Measurements from ENCODE around the gene DMTF1.

DMTF1 gene

GRCh38 chr7:87137271-87137670 is 15.0 kb upstream of the DMTF1 start:
- Histone ChIP-seq H3K36me3 (no peaks in the 10 kb centered on the region), H3K27ac (no peak overlapping the region), H3K4me1 (ENCODE audit: control insufficient read depth in 1 of 2, insufficient read depth in 1 of 2, low read depth in 1 of 2, low read length in 1 of 2) (no peaks in the 10 kb centered on the region), H3K27me3 (no peaks in the 10 kb centered on the region), H3K4me3 (ENCODE audit: low read depth in 1 of 2, low read length in 1 of 2) (no peak overlapping the region), H3K9me3 (no peaks in the 10 kb centered on the region)
- no peak for TF ChIP-seq CTCF (IDR thresholded peaks at IDR 0.05)

- Histone ChIP-seq H3K36me3 (no peaks in the 10 kb centered on the region), H3K9me3 (no peaks in the 10 kb centered on the region), H3K4me3 (ENCODE audit: low read depth in 1 of 2, low read length in 1 of 2) (no peak overlapping the region), H3K27me3 (no peaks in the 10 kb centered on the region), H3K27ac (no peak overlapping the region), H3K4me1 (ENCODE audit: control insufficient read depth in 1 of 2, insufficient read depth in 1 of 2, low read depth in 1 of 2, low read length in 1 of 2) (no peaks in the 10 kb centered on the region)
- no peak for TF ChIP-seq CTCF (IDR thresholded peaks at IDR 0.05)
These were observed 12.7 kb upstream of the DMTF1 start for GRCh38 chr7:87139514-87139913.

GRCh38 chr7:87140271-87140748 is 11.9 kb upstream of the DMTF1 start:
- no peak overlapping the region for H3K4me3 ChIP-seq (ENCODE audit: low read depth in 1 of 2, low read length in 1 of 2)
- H3K36me3 ChIP-seq = no peaks in the 10 kb centered on the region
- no peak overlapping the region for H3K27ac ChIP-seq
- H3K4me1 ChIP-seq (ENCODE audit: control insufficient read depth in 1 of 2, insufficient read depth in 1 of 2, low read depth in 1 of 2, low read length in 1 of 2) = no peaks in the 10 kb centered on the region
- no peak for TF ChIP-seq CTCF (IDR thresholded peaks at IDR 0.05)
- no peaks in the 10 kb centered on the region for H3K27me3 ChIP-seq
- H3K9me3 ChIP-seq = no peaks in the 10 kb centered on the region

- Histone ChIP-seq H3K4me1 (ENCODE audit: control insufficient read depth in 1 of 2, insufficient read depth in 1 of 2, low read depth in 1 of 2, low read length in 1 of 2) (no peaks in the 10 kb centered on the region), H3K4me3 (ENCODE audit: low read depth in 1 of 2, low read length in 1 of 2) (no peak overlapping the region), H3K9me3 (no peaks in the 10 kb centered on the region), H3K36me3 (no peaks in the 10 kb centered on the region), H3K27ac (no peak overlapping the region), H3K27me3 (no peaks in the 10 kb centered on the region)
- TF ChIP-seq CTCF (IDR thresholded peaks at IDR 0.05) = no peak
These were observed 8.0 kb upstream of the DMTF1 start for GRCh38 chr7:87144173-87144657.

GRCh38 chr7:87146740-87147386 is 5.4 kb upstream of the DMTF1 start:
- no peak overlapping the region for H3K27ac ChIP-seq
- TF ChIP-seq CTCF (IDR thresholded peaks at IDR 0.05) = no peak
- H3K27me3 ChIP-seq = no peaks in the 10 kb centered on the region
- peaks cover 5 to 6% of the 10 kb centered on the region in 2 experiments for H3K4me1 ChIP-seq (ENCODE audit: control insufficient read depth in 1 of 2, insufficient read depth in 1 of 2, low read depth in 1 of 2, low read length in 1 of 2)
- no peaks in the 10 kb centered on the region for H3K9me3 ChIP-seq
- H3K36me3 ChIP-seq = no peaks in the 10 kb centered on the region
- H3K4me3 ChIP-seq (ENCODE audit: low read depth in 1 of 2, low read length in 1 of 2) = no peak overlapping the region

Data from neutrophil (primary cell).